HG03280 (cell line): ENCODE measurements around the gene BNC1.
A peak's percentile ranks its signal among the peaks of the same experiment; 100 is the strongest.
"Not testable (repeated sequence)": the region's sequence is repeated elsewhere in the genome, so short reads cannot be mapped to it uniquely, and the experiment has no call there.

Source experiments
- ATAC-seq: cut with Tn5 transposase; IDR thresholded peaks from one replicate; pipeline ENCODE4 v1.9.1; 2021; ENCODE audit warnings: mild to moderate bottlenecking, moderate library complexity; ENCODE audit not compliant: unreplicated experiment

The BNC1 gene

GRCh38 chr15:83249030-83249343 is 35.5 kb downstream of the BNC1 start:
- ATAC-seq: no peak

GRCh38 chr15:83248151-83249029 is 36.1 kb downstream of the BNC1 start:
- ATAC-seq: no peak

GRCh38 chr15:83243634-83244033 is 40.8 kb downstream of the BNC1 start:
- no peak for ATAC-seq

GRCh38 chr15:83230242-83230641 is 54.2 kb downstream of the BNC1 start:
- ATAC-seq: no peak

- ATAC-seq: no peak
Observed at GRCh38 chr15:83225449-83225848, 59.0 kb downstream of the BNC1 start.

GRCh38 chr15:83221781-83222180 is 62.7 kb downstream of the BNC1 start:
- not testable (repeated sequence) for ATAC-seq

GRCh38 chr15:83219026-83219425 is 65.4 kb downstream of the BNC1 start:
- ATAC-seq: no peak

GRCh38 chr15:83215306-83215705 is 69.2 kb downstream of the BNC1 start:
- ATAC-seq: no peak

- no peak for ATAC-seq
Observed at GRCh38 chr15:83210619-83211018, 73.8 kb downstream of the BNC1 start.

GRCh38 chr15:83209333-83209732 is 75.1 kb downstream of the BNC1 start:
- no peak for ATAC-seq

GRCh38 chr15:83208367-83208661 is 76.2 kb downstream of the BNC1 start:
- ATAC-seq: no peak

GRCh38 chr15:83207660-83208366 is 76.7 kb downstream of the BNC1 start, which contains the start of gene HDGFL3:
Gene HDGFL3, minus strand, starts transcription at chr15:83207823. Its CDS starts 409 bp downstream, at chr15:83207414.
- peak; percentile 46 for ATAC-seq

GRCh38 chr15:83207009-83207659 is 77.3 kb downstream of the BNC1 start:
- peak; percentile 36 for ATAC-seq

GRCh38 chr15:83206526-83207008 is 77.9 kb downstream of the BNC1 start:
- no peak for ATAC-seq
